Endothelial cell of umbilical vein (primary cell): ENCODE results near the gene MCCD1. TPM values are rescaled to one million over a fixed set of nuclear protein-coding genes. Genes with fewer than 3 reads are reported as not detected.
"Not testable (repeated sequence)": the region's sequence is repeated elsewhere in the genome, so short reads cannot be mapped to it uniquely, and the experiment has no call there.

Experiments
- BruUV-seq: library from RNA; stranded (reverse); fragments of 400-500 nt; replicated peaks from 2 replicates; lab custom pipeline; 2021; lab: Mats Ljungman, UMichigan
- CTCF ChIA-PET: fragments of 300-600, 350-600 bp; sonication (Branson Sonifier 250); formaldehyde crosslinking; loops from one replicate; lab custom pipeline; 2021; ENCODE audit warnings: antibody characterized with exemption, inconsistent platforms; lab: Charles Lee
- POLR2A ChIA-PET: fragments of 300-600, 350-600 bp; sonication (Branson Sonifier 250); formaldehyde crosslinking; loops from one replicate; lab custom pipeline; 2021; ENCODE audit warnings: antibody characterized with exemption, inconsistent platforms; lab: Charles Lee
- DNase-seq: peaks from one replicate; pipeline ENCODE4 v3.0.0-alpha.2; 2011; ENCODE audit warnings: low read depth, low spot score
- FAIRE-seq: peaks from 2 replicates; lab custom pipeline; 2011; peaks lifted over from hg19 to GRCh38; lab: Jason Lieb, UNC
- H2AFZ ChIP-seq: 2 replicates; pipeline ENCODE4 v1.6.0; 2012; ENCODE audit warnings: low read depth, low read length, control low read depth, inconsistent platforms
- H3K27ac ChIP-seq: 2 replicates; pipeline ENCODE4 v1.5.1; 2011; ENCODE audit warnings: low read depth, mild to moderate bottlenecking, control low read depth, low read length, moderate library complexity; ENCODE audit not compliant: insufficient read depth
- H3K27me3 ChIP-seq, 2 experiments: 2 replicates each; pipeline versions ENCODE4 v1.6.0 to v1.6.1; 2011; ENCODE audit warnings: low read length in 2 of 2, mixed read lengths in 1 of 2; ENCODE audit not compliant: control insufficient read depth in 2 of 2, insufficient read depth in 2 of 2
- H3K36me3 ChIP-seq, 2 experiments: 2 replicates in 1 of 2; 3 replicates in 1 of 2; pipeline ENCODE4 v1.5.1; 2011; ENCODE audit warnings: low read length in 2 of 2, mild to moderate bottlenecking in 1 of 2, moderate library complexity in 1 of 2; ENCODE audit not compliant: control insufficient read depth in 2 of 2, insufficient read depth in 2 of 2; ENCODE audit errors: extremely low read depth in 1 of 2
- H3K4me1 ChIP-seq: 3 replicates; pipeline ENCODE4 v1.5.1; 2011; ENCODE audit warnings: mild to moderate bottlenecking, low read length; ENCODE audit not compliant: control insufficient read depth, insufficient read depth; ENCODE audit errors: extremely low read depth
- H3K4me2 ChIP-seq: 2 replicates; pipeline ENCODE4 v1.6.1; 2011; ENCODE audit warnings: low read length, control low read depth, mixed read lengths; ENCODE audit not compliant: insufficient read depth
- H3K4me3 ChIP-seq, 3 experiments: fragments of 200-600 bp in 1 of 3; sonication (generic), shearing (Covaris generic) in 1 of 3; replicated peaks in 1 of 3; 2 replicates each; pipeline ENCODE4 v1.5.1; 2011 to 2016; ENCODE audit warnings: control low read depth in 3 of 3, low read length in 3 of 3, mild to moderate bottlenecking in 2 of 3, inconsistent platforms in 1 of 3, low read depth in 1 of 3, moderate library complexity in 1 of 3; ENCODE audit not compliant: insufficient read depth in 1 of 3
- H3K79me2 ChIP-seq: 2 replicates; pipeline ENCODE4 v1.6.0; 2012; ENCODE audit warnings: low read length, inconsistent platforms; ENCODE audit not compliant: control insufficient read depth, insufficient read depth
- H3K9ac ChIP-seq: replicated peaks from 2 replicates; pipeline ENCODE3; 2011; ENCODE audit warnings: low read length, control low read depth; ENCODE audit not compliant: insufficient read depth; ENCODE audit errors: extremely low read depth
- H3K9me1 ChIP-seq: replicated peaks from 3 replicates; pipeline ENCODE4 v1.6.0; 2011; ENCODE audit warnings: mild to moderate bottlenecking, low read length; ENCODE audit not compliant: control insufficient read depth, insufficient read depth; ENCODE audit errors: extremely low read depth
- H3K9me3 ChIP-seq: replicated peaks from 2 replicates; pipeline ENCODE4 v1.5.1; 2012; ENCODE audit warnings: low read length, inconsistent platforms; ENCODE audit not compliant: control insufficient read depth, insufficient read depth
- H4K20me1 ChIP-seq: replicated peaks from 2 replicates; pipeline ENCODE3; 2011; ENCODE audit warnings: mild to moderate bottlenecking, low read length; ENCODE audit not compliant: control insufficient read depth, insufficient read depth; ENCODE audit errors: extremely low read depth
- CTCF ChIP-seq, 2 donors: IDR thresholded peaks; 1 replicate in 1 of 2; 2 replicates in 1 of 2; pipeline ENCODE4 v1.5.1; 2011; ENCODE audit warnings: low read length in 2 of 2, mild to moderate bottlenecking in 2 of 2, moderate library complexity in 2 of 2, control low read depth in 1 of 2, inconsistent platforms in 1 of 2, low read depth in 1 of 2; ENCODE audit not compliant: insufficient read depth in 1 of 2; ENCODE audit errors: extremely low read depth in 1 of 2
- EZH2 ChIP-seq: IDR thresholded peaks from 2 replicates; pipeline ENCODE4 v1.6.1; 2012; ENCODE audit warnings: borderline replicate concordance, low read depth, mild to moderate bottlenecking, moderate library complexity, low read length, inconsistent platforms; ENCODE audit not compliant: severe bottlenecking
- FOS ChIP-seq: IDR thresholded peaks from 2 replicates; pipeline ENCODE4 v1.6.1; 2011; ENCODE audit warnings: mild to moderate bottlenecking, low read length, moderate library complexity, borderline replicate concordance; ENCODE audit not compliant: insufficient read depth
- GATA2 ChIP-seq: IDR thresholded peaks from 2 replicates; pipeline ENCODE4 v1.7.0; 2011; ENCODE audit warnings: low read depth, mild to moderate bottlenecking, moderate library complexity, mixed read lengths, low read length; ENCODE audit not compliant: insufficient read length, insufficient read depth
- JUN ChIP-seq: IDR thresholded peaks from 2 replicates; pipeline ENCODE4 v1.6.1; 2011; ENCODE audit warnings: borderline replicate concordance, low read depth; ENCODE audit not compliant: insufficient read length, insufficient read depth
- MAX ChIP-seq: IDR thresholded peaks from 2 replicates; pipeline ENCODE4 v1.6.1; 2011; ENCODE audit not compliant: insufficient read depth, insufficient read length
- MYC ChIP-seq: IDR thresholded peaks from one replicate; pipeline ENCODE4 v1.6.1; 2011; ENCODE audit warnings: mild to moderate bottlenecking, low read depth, low read length
- POLR2A ChIP-seq: IDR thresholded peaks from 2 replicates; pipeline ENCODE4 v1.6.1; 2012; ENCODE audit warnings: low read depth, mild to moderate bottlenecking, control low read depth, low read length
- POLR2AphosphoS5 ChIP-seq: IDR thresholded peaks from 2 replicates; pipeline ENCODE4 v1.6.1; 2012; ENCODE audit warnings: low read depth, mild to moderate bottlenecking, control low read depth, low read length, moderate library complexity; ENCODE audit not compliant: insufficient read depth
- dilution Hi-C: fragments of 300-500 bp; cut with MboI; formaldehyde crosslinking; loops from one replicate; pipeline ENCODE4 v1.15.0; 2019; ENCODE audit warnings: low sequenced_read_pairs; ENCODE audit not compliant: extremely low pct_ligation_motif_present
- intact Hi-C: fragments of 100-400 bp; cut with micrococcal nuclease; formaldehyde crosslinking; loops from one replicate; pipeline ENCODE4 v1.10.0; 2022
- polyA plus RNA-seq, 4 experiments: library from polyadenylated mRNA; depleted of rRNA in 3 of 4; stranded (reverse) in 3 of 4; unstranded in 1 of 4; fragments of >200 nt; gene quantifications; 2 replicates each; pipeline versions ENCODE4 v1.2.1 to v1.2.3, GENCODE V29; 2011 to 2012; ENCODE audit warnings: missing spikeins in 1 of 4
- total RNA-seq: library from RNA; stranded (reverse); gene quantifications from 2 replicates; pipeline ENCODE4 v1.2.3, GENCODE V29; 2021

Gene MCCD1
- total and polyA plus RNA-seq, 2 donors (not counting 3 experiments of a cell fraction or from before 2014, with no cell fraction given), result not detected

- ChIA-PET POLR2A (interaction anchor here (0.8 kb wide), 1 partner anchor 43 kb away, joined by 3 read pairs; the partner anchor contains the start of gene DDX39B), CTCF (interaction anchor here (1.1 to 3.0 kb wide), 2 partner anchors 19 to 43 kb away, joined by 4 to 13 read pairs; partner anchors contain the start of gene DDX39B)
- Histone ChIP-seq H4K20me1 (no peaks in the 10 kb centered on the region), H3K4me3 (peak overlapping the region in 2 of 3 experiments; percentile 42 to 47), H3K36me3 (no peaks in the 10 kb centered on the region), H3K4me2 (peak overlapping the region; percentile 34), H3K9me3 (no peaks in the 10 kb centered on the region), H2AFZ (peak overlapping the region; percentile 26), H3K27me3 (no peaks in the 10 kb centered on the region), H3K4me1 (peaks cover 11% of the 10 kb centered on the region), H3K27ac (no peak overlapping the region), H3K9me1 (no peaks in the 10 kb centered on the region), H3K9ac (peak overlapping the region; percentile 44), H3K79me2 (peaks cover 75% of the 10 kb centered on the region)
- intact Hi-C loops, result no loop called here
- DNase-seq, result peak; percentile 16
- dilution Hi-C loops, result no loop called here
- no peak for FAIRE-seq
- no TSS peak for BruUV-seq
- TF ChIP-seq MYC (no peak), POLR2AphosphoS5 (no peak), FOS (no peak), CTCF (IDR thresholded peaks at IDR 0.05; ENCODE audit: extremely low read depth in 1 of 2, insufficient read depth in 1 of 2, low read depth in 1 of 2, low read length in 2 of 2) (no peak), JUN (no peak), POLR2A (no peak), GATA2 (no peak), EZH2 (no peak), MAX (no peak)
These were observed 30.0 kb upstream of the MCCD1 start for GRCh38 chr6:31498748-31499147.

GRCh38 chr6:31499648-31500047 is 29.1 kb upstream of the MCCD1 start:
- intact Hi-C loops, FAIRE-seq, DNase-seq, dilution Hi-C loops, H3K27me3 ChIP-seq, H2AFZ ChIP-seq, H4K20me1 ChIP-seq, CTCF ChIA-PET, H3K4me2 ChIP-seq, H3K27ac ChIP-seq, H3K9ac ChIP-seq, H3K36me3 ChIP-seq, H3K9me3 ChIP-seq, POLR2A ChIA-PET, BruUV-seq, H3K9me1 ChIP-seq, H3K4me3 ChIP-seq: not testable (repeated sequence)
- H3K79me2 ChIP-seq, result peaks cover 80% of the 10 kb centered on the region
- peaks cover 11% of the 10 kb centered on the region for H3K4me1 ChIP-seq
